HG02943 (cell line): ENCODE data around the gene KISS1R.

Experiments
- ATAC-seq: cut with Tn5 transposase; IDR thresholded peaks from one replicate; pipeline ENCODE4 v1.9.1; 2021; ENCODE audit warnings: mild to moderate bottlenecking, low read depth, moderate library complexity; ENCODE audit not compliant: unreplicated experiment

The KISS1R gene

DNA sequence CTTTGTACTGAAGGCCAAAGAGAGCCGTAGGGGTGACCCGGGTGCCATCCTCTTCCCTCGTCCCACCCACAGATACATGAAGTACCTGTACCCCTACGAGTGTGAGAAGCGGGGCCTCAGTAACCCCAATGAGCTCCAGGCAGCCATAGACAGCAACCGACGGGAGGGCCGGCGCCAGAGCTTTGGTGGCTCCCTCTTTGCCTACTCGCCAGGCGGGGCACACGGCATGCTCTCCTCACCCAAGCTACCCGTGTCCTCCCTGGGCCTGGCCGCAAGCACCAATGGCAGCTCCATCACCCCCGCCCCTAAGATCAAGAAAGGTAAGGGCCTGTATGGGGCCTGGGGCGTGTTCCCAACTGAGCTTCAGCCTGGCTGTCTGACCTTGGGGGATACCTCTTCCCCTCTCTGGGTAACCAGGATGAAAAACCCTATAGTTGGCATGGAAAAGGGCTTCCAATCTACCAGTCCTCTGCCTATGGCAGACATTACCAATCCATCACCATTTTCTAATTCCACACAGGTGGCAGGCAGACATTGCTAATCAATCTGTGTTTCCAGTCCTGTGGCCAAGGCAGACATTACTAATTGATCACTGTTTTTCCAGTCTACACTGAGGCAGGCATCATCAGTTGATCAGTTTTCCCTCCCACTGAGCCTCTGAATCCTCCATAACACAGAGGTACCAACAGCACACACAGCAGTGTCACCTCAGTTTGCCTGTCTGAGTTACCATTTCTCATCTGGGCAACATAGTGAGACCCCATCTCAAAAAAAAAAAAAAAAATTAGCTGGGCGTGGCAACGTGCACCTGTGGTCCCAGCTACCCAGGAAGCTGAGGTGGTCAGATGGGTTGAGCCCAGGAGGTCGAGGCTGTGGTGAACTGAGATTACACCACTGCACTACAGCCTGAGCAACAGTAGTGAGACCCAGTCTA, 47.9 kb downstream of the KISS1R start:
- ATAC-seq: no peak

DNA sequence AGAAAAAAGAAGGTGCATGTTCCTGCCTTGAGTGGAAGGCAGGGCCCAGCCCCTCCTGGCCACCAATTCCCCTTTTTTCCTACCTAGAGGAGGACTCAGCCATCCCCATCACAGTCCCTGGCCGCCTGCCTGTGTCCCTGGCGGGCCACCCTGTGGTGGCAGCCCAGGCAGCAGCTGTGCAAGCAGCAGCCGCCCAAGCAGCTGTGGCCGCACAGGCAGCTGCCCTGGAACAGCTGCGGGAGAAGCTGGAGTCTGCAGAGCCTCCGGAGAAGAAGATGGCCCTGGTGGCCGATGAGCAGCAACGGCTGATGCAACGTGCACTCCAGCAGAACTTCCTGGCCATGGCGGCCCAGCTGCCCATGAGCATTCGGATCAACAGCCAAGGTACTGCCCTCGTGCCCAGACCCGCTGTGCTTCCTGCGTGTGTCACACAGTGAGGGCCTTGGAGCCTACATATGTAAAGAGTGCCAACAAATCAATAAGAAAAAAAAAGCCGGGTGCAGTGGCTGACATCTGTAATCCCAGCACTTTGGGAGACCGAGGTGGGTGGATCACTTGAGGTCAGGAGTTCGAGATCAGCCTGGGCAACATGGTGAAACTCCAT, 49.5 kb downstream of the KISS1R start:
- ATAC-seq: no peak
